Memory B cell (primary cell): Measurements from ENCODE around the gene DGKQ.
A peak's percentile ranks its signal among the peaks of the same experiment; 100 is the strongest.

Experiments
- ATAC-seq: fragments of 150-1000 bp; cut with Tn5 transposase; 2 replicates; pipeline ENCODE4 v1.10.0; 2021; ENCODE audit warnings: low read depth, mild to moderate bottlenecking, moderate library complexity
- DNase-seq, 2 donors: peaks; one replicate each; pipeline ENCODE4 v3.0.0; 2022; ENCODE audit warnings: low spot score in 2 of 2
- H3K27ac Mint-ChIP-seq: one replicate; pipeline ENCODE4 v1.8.0; 2022; ENCODE audit warnings: mild to moderate bottlenecking, moderate library complexity, mixed read lengths
- H3K27me3 Mint-ChIP-seq: one replicate; pipeline ENCODE4 v1.8.0; 2022; ENCODE audit warnings: mixed read lengths
- H3K36me3 Mint-ChIP-seq: one replicate; pipeline ENCODE4 v1.8.0; 2022; ENCODE audit warnings: mild to moderate bottlenecking, mixed read lengths
- H3K4me1 Mint-ChIP-seq: one replicate; pipeline ENCODE4 v1.8.0; 2022; ENCODE audit warnings: mixed read lengths
- H3K4me3 Mint-ChIP-seq: one replicate; pipeline ENCODE4 v1.8.0; 2022; ENCODE audit warnings: mild to moderate bottlenecking, moderate library complexity, mixed read lengths
- H3K9me3 Mint-ChIP-seq: one replicate; pipeline ENCODE4 v1.8.0; 2022; ENCODE audit warnings: mixed read lengths

Gene DGKQ

DNA sequence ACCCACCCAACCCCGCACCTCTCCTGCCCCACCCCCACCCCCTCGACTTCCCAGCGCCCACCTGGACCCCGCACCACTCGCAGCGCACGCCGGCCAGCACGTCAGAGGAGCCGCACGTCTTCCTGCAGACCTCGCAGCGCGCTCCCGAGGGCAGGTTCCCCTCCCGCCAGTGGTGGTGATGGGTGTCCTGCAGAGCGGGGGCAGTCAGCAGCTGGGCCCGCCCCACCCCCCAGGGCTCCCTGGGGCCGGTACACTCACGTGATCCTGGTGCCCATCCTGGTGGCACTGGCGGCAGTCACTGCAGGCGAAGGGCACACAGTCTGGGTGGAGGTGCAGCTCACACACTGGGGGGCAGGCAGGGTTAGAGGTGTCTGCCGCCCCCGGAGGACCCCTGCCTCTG, 5.1 kb downstream of the DGKQ start:
- no peaks in the 10 kb centered on the region for H3K9me3 Mint-ChIP-seq
- peaks cover 1% of the 10 kb centered on the region for H3K36me3 Mint-ChIP-seq
- no peak overlapping the region for H3K27ac Mint-ChIP-seq
- ATAC-seq = no peak
- H3K4me1 Mint-ChIP-seq = peaks cover 4% of the 10 kb centered on the region
- no peaks in the 10 kb centered on the region for H3K27me3 Mint-ChIP-seq
- DNase-seq = no peak
- peak overlapping the region; percentile 49 for H3K4me3 Mint-ChIP-seq

DNA sequence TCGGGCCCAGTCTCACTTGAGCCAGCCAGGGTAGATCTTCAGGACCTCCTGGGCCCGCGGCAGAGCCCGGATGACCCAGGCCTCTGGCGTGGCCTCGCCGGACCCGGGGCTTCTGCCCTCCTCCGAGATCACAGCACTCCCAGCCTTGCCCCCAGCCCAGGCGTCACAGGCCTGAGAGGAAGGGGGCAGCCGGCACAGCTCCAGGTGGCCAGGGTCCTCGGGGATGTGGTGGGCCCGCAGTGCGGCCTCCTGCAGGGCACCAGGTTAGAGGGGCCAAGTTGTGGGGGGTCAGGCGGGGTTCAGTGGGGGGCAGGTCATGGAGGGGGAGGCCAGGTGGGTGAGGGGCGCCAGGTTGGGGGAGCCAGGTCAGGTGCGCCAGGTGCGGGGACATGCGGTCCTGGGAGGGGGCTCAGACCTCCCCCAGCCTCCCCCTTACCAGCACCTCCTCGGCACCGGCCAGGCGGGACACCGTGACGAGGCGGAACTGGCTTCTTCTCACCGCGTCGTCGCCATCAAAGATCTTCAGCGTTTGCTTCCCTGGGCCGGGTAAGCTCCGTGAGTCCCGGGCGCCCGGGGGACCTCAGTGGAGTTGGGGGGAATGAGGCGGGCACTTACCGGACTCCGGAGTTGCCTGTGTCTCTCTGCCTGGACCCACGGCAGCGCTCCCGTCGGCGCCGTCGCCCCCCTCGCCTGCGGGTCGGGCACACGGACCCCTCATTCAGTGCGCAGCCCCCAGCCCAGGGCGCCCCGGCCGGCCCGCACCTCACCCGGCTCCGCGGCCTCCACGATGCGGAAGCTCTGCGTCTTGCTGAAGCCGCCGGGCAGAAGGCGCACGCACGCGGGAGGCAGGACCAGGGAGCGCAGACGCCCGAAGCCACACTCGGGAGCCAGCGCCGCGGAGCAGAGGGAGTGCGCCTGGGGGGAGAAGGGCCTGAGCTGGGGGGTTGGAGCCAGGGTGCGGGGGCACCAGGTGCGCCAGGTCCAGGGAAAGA, 6.0 kb downstream of the DGKQ start:
- H3K27ac Mint-ChIP-seq = no peak overlapping the region
- no peak for DNase-seq
- ATAC-seq = no peak

DNA sequence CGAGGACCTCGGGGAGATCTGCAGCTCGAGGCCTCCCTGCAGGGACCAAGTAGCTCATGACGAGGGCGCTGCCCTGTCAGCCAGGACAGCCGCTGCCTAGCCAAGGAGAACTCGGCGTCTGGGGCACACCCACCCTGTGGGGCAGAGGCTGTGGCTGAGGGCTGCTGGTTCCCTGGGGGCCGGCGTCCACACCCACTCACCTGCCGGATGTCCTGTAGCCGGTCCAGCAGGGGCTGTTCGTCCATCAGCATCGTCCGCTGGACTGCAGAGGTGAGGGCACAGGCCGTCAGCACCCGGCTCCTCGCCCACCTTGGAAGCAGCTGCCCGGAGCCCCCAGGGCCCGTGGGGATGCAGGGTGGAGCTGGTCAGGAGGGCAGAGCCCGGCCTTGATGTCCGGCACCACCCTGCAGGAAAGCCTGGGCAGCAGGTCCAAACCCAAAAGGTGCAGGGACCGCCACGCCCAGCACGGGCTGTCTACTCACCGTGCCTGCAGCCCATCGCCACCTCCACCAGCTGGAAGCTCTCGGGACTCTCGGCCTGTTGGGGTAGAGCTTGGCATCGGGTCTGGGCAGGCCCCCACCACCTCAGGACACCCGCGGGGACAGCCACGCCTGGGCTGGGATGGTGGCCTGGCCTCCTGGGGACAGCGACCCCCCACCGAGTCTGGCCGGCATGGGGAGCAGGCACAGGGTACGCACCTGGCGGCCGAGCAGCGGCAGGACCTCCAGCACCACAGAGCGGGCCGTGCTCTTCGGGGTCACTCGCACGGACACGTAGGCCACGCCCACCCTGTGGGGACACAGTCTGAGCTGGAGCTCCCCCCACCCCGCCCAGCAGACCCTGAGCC, 6.9 kb downstream of the DGKQ start:
- Mint-ChIP-seq H3K27ac (no peak overlapping the region), H3K27me3 (no peaks in the 10 kb centered on the region), H3K9me3 (no peaks in the 10 kb centered on the region), H3K36me3 (peaks cover 1% of the 10 kb centered on the region), H3K4me1 (peaks cover 7% of the 10 kb centered on the region), H3K4me3 (no peak overlapping the region)
- DNase-seq = no peak
- no peak for ATAC-seq

More for the DNA sequence above, 6.0 kb downstream of the DGKQ start:
- Mint-ChIP-seq H3K27me3 (no peaks in the 10 kb centered on the region), H3K36me3 (peaks cover 1% of the 10 kb centered on the region), H3K9me3 (no peaks in the 10 kb centered on the region), H3K4me3 (no peak overlapping the region), H3K4me1 (peaks cover 4% of the 10 kb centered on the region)

DNA sequence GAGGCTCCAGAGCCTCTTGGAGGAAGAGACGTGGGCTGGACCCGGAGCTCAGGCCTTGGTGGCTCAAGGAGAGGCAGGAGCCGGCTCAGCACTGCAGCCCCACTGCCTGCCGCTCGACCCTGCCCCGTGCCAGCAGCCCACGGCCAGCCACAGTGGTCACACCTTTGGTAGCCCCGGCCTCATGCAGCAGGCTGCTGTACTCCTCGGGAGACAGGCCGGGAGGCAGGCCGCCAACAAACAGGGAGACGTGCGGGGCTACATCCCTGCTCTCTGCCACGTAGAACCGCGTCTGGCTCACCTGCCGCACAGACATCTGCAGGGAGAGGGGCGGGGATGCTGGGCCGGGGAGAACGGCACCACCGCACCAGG, 7.6 kb downstream of the DGKQ start:
- no peaks in the 10 kb centered on the region for H3K9me3 Mint-ChIP-seq
- ATAC-seq (no peak), DNase-seq (no peak)
- no peak overlapping the region for H3K4me3 Mint-ChIP-seq
- H3K36me3 Mint-ChIP-seq = peaks cover 1% of the 10 kb centered on the region
- H3K27me3 Mint-ChIP-seq = no peaks in the 10 kb centered on the region
- peaks cover 7% of the 10 kb centered on the region for H3K4me1 Mint-ChIP-seq
- H3K27ac Mint-ChIP-seq = no peak overlapping the region

DNA sequence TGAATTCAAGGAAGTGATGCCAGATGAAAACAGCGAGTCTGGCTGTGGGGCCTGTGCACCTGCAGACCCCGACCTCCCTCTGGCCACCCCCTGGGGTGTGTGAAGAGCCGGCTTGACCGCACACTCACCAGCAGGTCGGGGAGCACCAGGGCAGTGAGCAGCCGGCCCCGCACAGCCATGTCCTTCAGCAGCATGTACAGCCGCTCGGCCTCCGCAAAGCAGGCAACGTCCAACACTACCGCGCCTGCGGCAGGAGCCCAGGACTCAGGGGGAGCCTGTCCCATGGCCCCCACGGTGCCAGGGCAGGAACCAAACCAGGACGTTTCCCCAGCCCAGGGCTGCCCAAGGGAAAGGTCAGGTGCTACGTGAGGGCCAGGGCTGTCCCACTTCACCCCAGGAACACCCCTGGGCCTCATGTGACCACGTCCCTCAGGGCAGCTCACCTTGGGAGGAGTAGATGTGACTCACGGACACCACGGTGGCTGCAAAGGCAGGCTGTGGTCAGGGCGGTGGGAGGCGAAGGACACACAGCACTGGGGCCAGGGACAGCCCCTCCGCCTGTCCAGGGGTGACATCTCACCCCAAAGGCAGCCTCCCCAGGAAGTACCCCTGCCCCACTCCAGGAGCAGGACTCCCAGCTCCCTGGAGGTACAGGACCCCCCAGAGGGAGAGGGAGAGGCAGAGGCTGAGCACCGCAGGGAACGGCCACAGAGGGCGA, 8.2 kb downstream of the DGKQ start:
- no peak for DNase-seq
- Mint-ChIP-seq H3K36me3 (peaks cover 1% of the 10 kb centered on the region), H3K27ac (no peak overlapping the region)

DNA sequence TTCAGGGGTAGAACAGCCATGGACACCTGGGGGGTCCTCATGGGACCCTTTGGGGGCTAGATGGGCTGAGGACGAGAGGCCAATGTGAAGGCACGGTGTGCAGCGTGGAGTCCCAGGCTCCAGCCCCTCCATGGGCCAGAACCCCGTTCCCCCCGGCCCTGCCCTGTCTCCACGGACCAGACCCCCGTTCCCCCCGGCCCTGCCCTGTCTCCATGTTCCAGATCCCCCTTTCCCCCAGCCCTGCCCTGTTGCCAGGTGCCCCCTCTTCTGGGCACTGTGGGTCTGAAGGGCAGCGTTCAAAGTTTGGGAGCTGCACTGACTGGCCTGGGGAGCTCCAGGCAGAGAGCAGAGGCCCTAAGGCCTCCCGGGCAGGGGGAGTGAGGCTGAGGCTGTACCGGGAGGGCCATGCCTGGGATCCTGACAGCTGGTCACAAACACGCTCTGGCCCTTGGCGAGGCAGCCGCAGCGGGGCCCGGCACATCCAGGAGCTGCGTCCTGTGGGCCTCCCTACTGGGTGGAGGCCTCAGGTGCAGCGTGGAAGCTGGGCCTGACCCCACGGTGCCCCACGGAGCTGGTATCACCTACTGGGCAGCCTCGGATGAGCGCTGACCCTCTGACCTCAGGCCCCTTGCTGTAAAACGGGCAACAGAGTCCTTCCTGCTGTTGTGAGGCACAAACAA, 8.9 kb downstream of the DGKQ start:
- H3K9me3 Mint-ChIP-seq = no peaks in the 10 kb centered on the region
- H3K27me3 Mint-ChIP-seq = no peaks in the 10 kb centered on the region
- peaks cover 1% of the 10 kb centered on the region for H3K36me3 Mint-ChIP-seq
- no peak for ATAC-seq
- DNase-seq = no peak
- H3K4me1 Mint-ChIP-seq = peaks cover 4% of the 10 kb centered on the region
- H3K27ac Mint-ChIP-seq = no peak overlapping the region
- H3K4me3 Mint-ChIP-seq = no peak overlapping the region

More for the DNA sequence above, 8.2 kb downstream of the DGKQ start:
- Mint-ChIP-seq H3K9me3 (no peaks in the 10 kb centered on the region), H3K4me1 (peaks cover 4% of the 10 kb centered on the region), H3K4me3 (no peak overlapping the region), H3K27me3 (no peaks in the 10 kb centered on the region)
- no peak for ATAC-seq

DNA sequence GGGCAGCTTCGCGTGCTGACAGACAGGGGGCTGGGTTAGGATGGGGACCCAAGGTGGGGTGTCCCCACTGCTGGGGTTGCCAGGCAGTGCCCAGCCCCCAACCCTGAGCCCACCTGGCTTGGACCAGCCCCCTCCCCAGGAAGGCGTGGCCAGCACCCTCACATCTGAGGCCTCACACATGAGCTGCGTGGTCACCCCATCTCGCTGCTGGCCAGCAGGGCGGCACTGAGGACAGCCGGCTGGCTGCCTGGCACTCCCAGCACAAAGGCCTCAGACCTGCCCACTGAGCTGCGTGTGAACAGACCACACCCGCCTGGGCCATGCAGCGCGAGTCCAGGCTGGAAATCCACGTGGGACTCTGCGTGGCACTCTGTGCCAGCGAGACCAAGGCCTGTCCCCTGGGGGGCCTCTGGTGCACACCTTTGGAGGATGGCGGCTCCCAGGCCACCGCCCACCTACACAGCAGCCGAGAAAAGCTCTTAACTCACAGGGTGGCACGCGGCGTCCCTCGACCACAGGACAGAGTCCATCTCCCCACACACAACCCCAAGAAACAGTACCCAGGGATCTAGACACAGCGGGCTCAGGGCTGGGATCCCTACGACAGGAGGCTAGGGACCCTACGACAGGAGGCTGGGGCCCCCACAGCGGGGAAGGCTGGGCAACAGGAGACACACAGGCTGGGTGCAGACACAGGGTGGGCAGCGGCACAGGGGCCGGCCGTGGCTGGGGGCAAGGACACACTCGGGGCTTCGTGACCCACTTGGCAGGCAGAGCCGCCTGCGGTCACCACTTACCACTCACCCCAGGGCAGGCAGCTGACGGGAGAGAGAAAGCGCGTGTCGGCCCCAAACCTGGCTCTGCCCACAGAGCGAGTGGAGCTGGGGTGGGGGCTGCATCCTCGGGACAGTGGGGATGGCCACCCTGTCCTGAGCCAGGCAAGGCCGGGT, 9.8 kb downstream of the DGKQ start:
- no peak overlapping the region for H3K27ac Mint-ChIP-seq
- H3K36me3 Mint-ChIP-seq = peaks cover 3% of the 10 kb centered on the region
- ATAC-seq (no peak), DNase-seq (no peak)
- no peaks in the 10 kb centered on the region for H3K9me3 Mint-ChIP-seq
- no peak overlapping the region for H3K4me3 Mint-ChIP-seq
- no peaks in the 10 kb centered on the region for H3K27me3 Mint-ChIP-seq
- peaks cover 4% of the 10 kb centered on the region for H3K4me1 Mint-ChIP-seq

DNA sequence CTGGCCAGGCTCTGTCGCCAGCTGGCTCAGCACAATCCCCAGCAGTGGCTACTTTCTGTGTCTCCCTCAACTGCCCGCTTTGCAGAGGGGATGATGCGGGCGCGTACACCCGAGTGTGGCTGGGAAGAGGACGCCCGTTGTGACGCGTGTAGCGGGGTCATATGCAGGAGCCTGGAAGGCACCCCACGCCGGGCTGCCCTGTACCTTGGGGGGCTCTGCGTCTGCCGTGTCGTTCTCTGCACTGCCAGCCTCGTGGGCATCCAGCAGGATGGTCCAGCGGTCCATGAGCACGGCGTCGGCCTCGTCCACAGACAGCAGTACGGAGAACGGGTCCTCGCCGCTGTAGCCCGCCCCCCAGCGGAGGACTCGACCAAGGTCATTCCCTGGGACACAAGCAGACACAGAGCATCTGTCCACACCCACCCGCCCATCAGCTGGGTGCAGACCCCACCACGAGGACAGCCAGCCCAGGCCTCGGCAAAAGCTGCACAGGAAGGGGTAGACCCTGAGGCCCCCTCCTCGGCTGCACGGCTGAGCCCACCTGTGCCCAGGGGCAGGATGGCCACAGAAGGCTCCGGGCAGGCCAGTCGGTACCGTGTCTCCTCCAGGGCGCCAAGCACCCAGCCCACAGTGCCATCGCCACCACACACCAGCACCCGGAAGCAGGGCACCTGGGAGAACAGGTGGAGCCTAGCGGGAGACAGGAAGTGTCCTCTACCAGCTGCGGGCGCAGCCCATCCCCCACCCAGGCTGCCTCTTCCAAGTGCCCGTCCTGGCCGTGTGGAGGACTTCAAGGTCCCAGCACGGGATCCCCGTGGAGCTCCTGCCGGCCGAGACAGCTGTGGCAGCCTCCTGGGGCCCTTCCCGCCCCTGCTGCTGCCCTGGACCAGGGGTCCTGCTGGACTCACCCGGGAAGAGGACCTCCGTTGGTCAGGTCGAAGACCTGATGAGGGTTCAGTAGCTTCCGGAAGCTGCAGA, 10.8 kb downstream of the DGKQ start:
- Mint-ChIP-seq H3K27me3 (no peaks in the 10 kb centered on the region), H3K9me3 (no peaks in the 10 kb centered on the region), H3K27ac (no peak overlapping the region), H3K4me1 (peaks cover 4% of the 10 kb centered on the region), H3K36me3 (peaks cover 8% of the 10 kb centered on the region), H3K4me3 (no peak overlapping the region)
- DNase-seq (no peak), ATAC-seq (no peak)

DNA sequence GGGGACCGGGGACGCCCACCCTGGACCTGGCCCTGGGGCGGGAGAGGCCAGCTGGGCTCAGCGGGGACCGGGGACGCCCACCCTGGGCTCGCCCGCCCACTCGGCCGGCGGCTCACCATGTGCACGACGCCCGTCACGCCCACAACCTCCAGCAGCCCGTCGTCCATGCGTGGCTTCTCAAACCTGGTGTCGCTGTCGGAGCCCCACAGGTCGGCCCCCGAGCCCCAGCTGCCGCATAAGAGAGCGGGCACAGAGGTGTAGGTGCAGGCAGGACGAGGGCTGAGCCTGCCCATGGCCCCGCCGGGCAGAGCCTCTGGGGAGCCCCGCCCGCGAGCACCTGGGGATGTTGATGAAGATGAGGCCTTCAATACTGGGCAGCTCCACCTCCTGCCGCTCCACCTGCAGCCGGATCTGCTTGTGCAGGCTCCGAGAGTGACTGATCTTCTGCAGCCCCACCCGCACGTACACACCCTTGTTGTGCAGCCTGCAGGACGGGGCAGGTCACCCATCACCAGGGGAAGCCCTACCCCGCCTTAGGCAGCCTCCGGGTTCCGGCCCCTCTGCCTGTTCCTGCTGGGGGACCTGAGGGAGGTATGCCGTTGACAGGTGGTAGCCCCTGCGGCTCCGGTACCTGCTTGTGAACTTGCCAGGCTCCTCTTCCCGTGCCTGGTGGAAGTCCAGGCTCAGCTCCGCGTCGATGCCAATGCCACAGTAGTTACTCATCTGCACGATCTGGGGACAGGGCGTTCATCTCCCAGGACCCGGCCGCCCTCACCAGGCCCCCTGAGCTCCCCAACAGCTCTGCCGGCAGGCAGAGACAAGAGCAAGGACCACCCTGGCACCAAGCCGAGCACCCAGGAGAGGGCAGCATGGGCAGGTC, 11.8 kb downstream of the DGKQ start:
- peak; percentile 78 for ATAC-seq
- DNase-seq = no peak
- no peak overlapping the region for H3K4me3 Mint-ChIP-seq
- no peak overlapping the region for H3K27ac Mint-ChIP-seq
- H3K4me1 Mint-ChIP-seq = peaks cover 4% of the 10 kb centered on the region
- H3K36me3 Mint-ChIP-seq = peaks cover 13% of the 10 kb centered on the region
- no peaks in the 10 kb centered on the region for H3K9me3 Mint-ChIP-seq
- H3K27me3 Mint-ChIP-seq = no peaks in the 10 kb centered on the region

DNA sequence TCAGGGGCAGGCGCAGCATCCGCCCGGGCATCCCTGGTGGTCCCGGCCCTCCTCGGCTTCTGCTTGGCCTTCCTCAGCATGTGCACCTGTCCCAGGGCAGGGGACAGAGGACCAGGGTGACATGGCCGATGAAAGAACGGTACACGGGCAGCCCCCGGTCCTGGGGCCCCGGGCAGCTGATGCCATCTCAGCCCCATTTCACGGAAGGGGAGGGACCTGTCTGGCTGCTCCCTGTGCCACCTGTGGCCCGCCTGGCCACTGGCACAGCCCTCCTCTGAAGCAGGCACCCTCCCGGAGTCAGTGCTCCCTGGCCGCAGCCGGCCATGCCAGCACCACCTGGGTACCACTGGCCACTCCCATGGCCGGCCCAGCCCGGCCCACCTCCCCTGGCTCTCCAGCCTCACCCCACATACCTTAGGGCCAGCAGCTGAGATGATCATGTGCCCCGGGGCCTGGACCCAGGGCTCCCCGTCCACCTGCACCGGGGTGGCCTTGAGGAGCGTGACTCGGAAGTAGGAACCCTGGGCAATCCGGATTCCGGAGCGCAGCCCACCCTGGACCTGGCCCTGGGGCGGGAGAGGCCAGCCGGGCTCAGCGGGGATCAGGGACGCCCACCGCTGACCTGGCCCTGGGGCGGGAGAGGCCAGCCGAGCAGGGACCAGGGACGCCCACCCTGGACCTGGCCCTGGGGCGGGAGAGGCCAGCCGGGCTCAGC, 12.6 kb downstream of the DGKQ start:
- H3K9me3 Mint-ChIP-seq = no peaks in the 10 kb centered on the region
- DNase-seq (no peak), ATAC-seq (no peak)
- peaks cover 14% of the 10 kb centered on the region for H3K36me3 Mint-ChIP-seq
- peaks cover 4% of the 10 kb centered on the region for H3K4me1 Mint-ChIP-seq
- no peaks in the 10 kb centered on the region for H3K27me3 Mint-ChIP-seq
- no peak overlapping the region for H3K4me3 Mint-ChIP-seq
- H3K27ac Mint-ChIP-seq = no peak overlapping the region
